ENCODE data around the gene CCDC40. TPM values are rescaled to one million over a fixed set of nuclear protein-coding genes. Genes with fewer than 3 reads are reported as not detected.

The CCDC40 gene
- total and polyA plus RNA-seq, 2 of the 13 experiments (the other 11 are each of a cell fraction or from before 2014, with no cell fraction given), result 4.1 to 5.5 TPM

DNA sequence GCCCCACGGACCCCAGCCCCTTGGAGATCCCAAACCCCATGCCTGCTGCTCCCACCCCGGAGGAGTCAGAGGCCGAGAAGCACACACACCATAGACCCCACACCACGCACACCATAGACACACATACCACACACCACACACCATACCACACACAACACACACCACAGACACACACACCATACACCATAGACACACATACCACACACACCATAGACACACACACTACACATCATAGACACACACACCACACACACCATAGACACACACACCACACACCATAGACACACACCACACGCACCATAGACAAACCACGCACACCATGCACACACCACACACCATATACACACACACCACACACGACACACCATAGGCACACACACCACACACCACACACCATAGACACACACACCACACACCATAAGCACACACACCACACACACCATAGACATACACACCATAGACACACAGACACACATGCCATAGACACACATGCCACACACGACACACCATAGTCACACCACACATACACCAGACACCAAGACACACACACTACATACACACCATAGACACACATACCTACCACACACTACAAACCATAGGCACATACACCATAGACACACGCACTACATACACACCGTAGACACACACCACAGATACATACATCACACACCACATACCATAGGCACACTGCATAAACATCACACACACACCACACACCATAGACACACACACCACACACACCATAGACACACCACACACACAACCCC is 12.1 kb upstream of the CCDC40 start (continued):
- TF ChIP-seq, protein P1, sequence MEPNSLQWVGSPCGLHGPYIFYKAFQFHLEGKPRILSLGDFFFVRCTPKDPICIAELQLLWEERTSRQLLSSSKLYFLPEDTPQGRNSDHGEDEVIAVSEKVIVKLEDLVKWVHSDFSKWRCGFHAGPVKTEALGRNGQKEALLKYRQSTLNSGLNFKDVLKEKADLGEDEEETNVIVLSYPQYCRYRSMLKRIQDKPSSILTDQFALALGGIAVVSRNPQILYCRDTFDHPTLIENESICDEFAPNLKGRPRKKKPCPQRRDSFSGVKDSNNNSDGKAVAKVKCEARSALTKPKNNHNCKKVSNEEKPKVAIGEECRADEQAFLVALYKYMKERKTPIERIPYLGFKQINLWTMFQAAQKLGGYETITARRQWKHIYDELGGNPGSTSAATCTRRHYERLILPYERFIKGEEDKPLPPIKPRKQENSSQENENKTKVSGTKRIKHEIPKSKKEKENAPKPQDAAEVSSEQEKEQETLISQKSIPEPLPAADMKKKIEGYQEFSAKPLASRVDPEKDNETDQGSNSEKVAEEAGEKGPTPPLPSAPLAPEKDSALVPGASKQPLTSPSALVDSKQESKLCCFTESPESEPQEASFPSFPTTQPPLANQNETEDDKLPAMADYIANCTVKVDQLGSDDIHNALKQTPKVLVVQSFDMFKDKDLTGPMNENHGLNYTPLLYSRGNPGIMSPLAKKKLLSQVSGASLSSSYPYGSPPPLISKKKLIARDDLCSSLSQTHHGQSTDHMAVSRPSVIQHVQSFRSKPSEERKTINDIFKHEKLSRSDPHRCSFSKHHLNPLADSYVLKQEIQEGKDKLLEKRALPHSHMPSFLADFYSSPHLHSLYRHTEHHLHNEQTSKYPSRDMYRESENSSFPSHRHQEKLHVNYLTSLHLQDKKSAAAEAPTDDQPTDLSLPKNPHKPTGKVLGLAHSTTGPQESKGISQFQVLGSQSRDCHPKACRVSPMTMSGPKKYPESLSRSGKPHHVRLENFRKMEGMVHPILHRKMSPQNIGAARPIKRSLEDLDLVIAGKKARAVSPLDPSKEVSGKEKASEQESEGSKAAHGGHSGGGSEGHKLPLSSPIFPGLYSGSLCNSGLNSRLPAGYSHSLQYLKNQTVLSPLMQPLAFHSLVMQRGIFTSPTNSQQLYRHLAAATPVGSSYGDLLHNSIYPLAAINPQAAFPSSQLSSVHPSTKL (CRISPR knock-in tag; IDR thresholded peaks at IDR 0.05), result no peak
- no peak for TF ChIP-seq MTF1 (CRISPR knock-in tag; IDR thresholded peaks at IDR 0.05)
- TF ChIP-seq FOXJ3 (CRISPR knock-in tag; IDR thresholded peaks at IDR 0.05; ENCODE audit: borderline replicate concordance), result no peak
- TF ChIP-seq, protein P2, sequence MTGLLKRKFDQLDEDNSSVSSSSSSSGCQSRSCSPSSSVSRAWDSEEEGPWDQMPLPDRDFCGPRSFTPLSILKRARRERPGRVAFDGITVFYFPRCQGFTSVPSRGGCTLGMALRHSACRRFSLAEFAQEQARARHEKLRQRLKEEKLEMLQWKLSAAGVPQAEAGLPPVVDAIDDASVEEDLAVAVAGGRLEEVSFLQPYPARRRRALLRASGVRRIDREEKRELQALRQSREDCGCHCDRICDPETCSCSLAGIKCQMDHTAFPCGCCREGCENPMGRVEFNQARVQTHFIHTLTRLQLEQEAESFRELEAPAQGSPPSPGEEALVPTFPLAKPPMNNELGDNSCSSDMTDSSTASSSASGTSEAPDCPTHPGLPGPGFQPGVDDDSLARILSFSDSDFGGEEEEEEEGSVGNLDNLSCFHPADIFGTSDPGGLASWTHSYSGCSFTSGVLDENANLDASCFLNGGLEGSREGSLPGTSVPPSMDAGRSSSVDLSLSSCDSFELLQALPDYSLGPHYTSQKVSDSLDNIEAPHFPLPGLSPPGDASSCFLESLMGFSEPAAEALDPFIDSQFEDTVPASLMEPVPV (CRISPR knock-in tag; IDR thresholded peaks at IDR 0.05), result no peak
- TF ChIP-seq ZNF18 (CRISPR knock-in tag; IDR thresholded peaks at IDR 0.05; ENCODE audit: insufficient replicate concordance), result no peak
- no peak for TF ChIP-seq ZSCAN20 (CRISPR knock-in tag; IDR thresholded peaks at IDR 0.05; ENCODE audit: borderline replicate concordance)
- TF ChIP-seq HNF4G (IDR thresholded peaks at IDR 0.05; ENCODE audit: borderline replicate concordance, low read depth, low read length), result no peak
- TF ChIP-seq HNF4G (CRISPR knock-in tag; IDR thresholded peaks at IDR 0.05; ENCODE audit: borderline replicate concordance, low read depth), result no peak
- no peak for TF ChIP-seq ZNF256 (CRISPR knock-in tag; conservative IDR thresholded peaks at IDR 0.05)
- TF ChIP-seq, protein P3, sequence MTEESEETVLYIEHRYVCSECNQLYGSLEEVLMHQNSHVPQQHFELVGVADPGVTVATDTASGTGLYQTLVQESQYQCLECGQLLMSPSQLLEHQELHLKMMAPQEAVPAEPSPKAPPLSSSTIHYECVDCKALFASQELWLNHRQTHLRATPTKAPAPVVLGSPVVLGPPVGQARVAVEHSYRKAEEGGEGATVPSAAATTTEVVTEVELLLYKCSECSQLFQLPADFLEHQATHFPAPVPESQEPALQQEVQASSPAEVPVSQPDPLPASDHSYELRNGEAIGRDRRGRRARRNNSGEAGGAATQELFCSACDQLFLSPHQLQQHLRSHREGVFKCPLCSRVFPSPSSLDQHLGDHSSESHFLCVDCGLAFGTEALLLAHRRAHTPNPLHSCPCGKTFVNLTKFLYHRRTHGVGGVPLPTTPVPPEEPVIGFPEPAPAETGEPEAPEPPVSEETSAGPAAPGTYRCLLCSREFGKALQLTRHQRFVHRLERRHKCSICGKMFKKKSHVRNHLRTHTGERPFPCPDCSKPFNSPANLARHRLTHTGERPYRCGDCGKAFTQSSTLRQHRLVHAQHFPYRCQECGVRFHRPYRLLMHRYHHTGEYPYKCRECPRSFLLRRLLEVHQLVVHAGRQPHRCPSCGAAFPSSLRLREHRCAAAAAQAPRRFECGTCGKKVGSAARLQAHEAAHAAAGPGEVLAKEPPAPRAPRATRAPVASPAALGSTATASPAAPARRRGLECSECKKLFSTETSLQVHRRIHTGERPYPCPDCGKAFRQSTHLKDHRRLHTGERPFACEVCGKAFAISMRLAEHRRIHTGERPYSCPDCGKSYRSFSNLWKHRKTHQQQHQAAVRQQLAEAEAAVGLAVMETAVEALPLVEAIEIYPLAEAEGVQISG (CRISPR knock-in tag; IDR thresholded peaks at IDR 0.05), result no peak
- no peak for TF ChIP-seq TEAD3 (CRISPR knock-in tag; optimal IDR thresholded peaks at IDR 0.05; ENCODE audit: borderline replicate concordance)
- TF ChIP-seq PITX1 (CRISPR knock-in tag; IDR thresholded peaks at IDR 0.05), result no peak
- TF ChIP-seq ZNF567 (CRISPR knock-in tag; IDR thresholded peaks at IDR 0.05; ENCODE audit: borderline replicate concordance), result no peak
- peak; percentile 16; the same call in 1 of the 2 replicates for TF ChIP-seq HINFP (CRISPR knock-in tag; IDR thresholded peaks at IDR 0.05; ENCODE audit: low read depth)
- no peak for TF ChIP-seq HMG20A (CRISPR knock-in tag; IDR thresholded peaks at IDR 0.05; ENCODE audit: borderline replicate concordance)
